Measurements from ENCODE around the gene NEGR1. TPM values are rescaled to one million over a fixed set of nuclear protein-coding genes. Genes with fewer than 3 reads are reported as not detected.

Gene NEGR1
- total and polyA plus RNA-seq, 9 of the 15 experiments (the other 6 are each of a cell fraction or from before 2014, with no cell fraction given) = not detected

DNA sequence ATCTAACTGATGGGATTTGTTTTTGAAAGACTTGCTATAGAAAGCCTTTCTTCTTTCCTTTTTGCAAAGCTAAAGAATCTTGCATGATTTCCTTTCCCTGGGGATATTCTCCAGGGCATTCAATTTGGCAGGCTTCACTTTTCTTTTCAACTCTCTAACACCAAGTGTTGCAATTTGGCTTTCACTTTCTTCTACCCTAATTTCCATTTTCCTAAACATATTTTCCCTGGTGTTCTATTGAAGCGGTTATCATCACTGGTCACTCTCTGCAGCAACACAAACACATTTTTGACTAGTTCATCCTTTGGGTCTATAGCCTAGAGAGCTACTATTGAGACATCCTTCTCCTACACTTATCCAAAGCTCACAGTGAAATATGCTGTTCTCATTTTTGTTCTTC is 424.5 kb downstream of the NEGR1 start:
- ChIA-PET POLR2A (no interaction called here), CTCF (ENCODE audit: low intra/inter-chr PET ratio) (no interaction called here)
- Histone ChIP-seq H4K20me1 (replicated peaks; ENCODE audit: control insufficient read depth, insufficient read depth, low read length) (no peaks in the 10 kb centered on the region), H3K4me2 (ENCODE audit: insufficient read depth, low read length) (no peak overlapping the region), H3K4me1 (replicated peaks in 1 of 2; ENCODE audit: control insufficient read depth in 2 of 2, insufficient read depth in 2 of 2, low read length in 2 of 2) (no peaks in the 10 kb centered on the region), H3K27me3 (ENCODE audit: control insufficient read depth in 2 of 2, insufficient read depth in 2 of 2, low read length in 2 of 2) (no peaks in the 10 kb centered on the region), H3K9me3 (replicated peaks; ENCODE audit: control insufficient read depth, insufficient read depth, low read depth, low read length) (no peaks in the 10 kb centered on the region; the same call in 1 of the 2 replicates), H3K4me3 (no peak overlapping the region), H3K79me2 (ENCODE audit: control insufficient read depth, insufficient read depth, low read length) (no peaks in the 10 kb centered on the region), H3K36me3 (ENCODE audit: control insufficient read depth, insufficient read depth, low read length) (no peaks in the 10 kb centered on the region), H2AFZ (ENCODE audit: low read depth, low read length) (no peak overlapping the region), H3K9me1 (ENCODE audit: control insufficient read depth, insufficient read depth, low read length) (no peaks in the 10 kb centered on the region), H3K9ac (ENCODE audit: insufficient read depth in 1 of 2, low read depth in 2 of 2, low read length in 2 of 2) (no peak overlapping the region), H3K27ac (ENCODE audit: extremely low read depth, low read depth, low read length) (no peak overlapping the region)
- intact Hi-C loops (cut with micrococcal nuclease) (no loop called here), in situ Hi-C loops (cut with MboI) (no loop called here)
- no peak for DNase-seq (ENCODE audit: extremely low read depth in 1 of 4, low spot score in 3 of 4)
- FAIRE-seq = no peak
- no peak for ATAC-seq
- 0% methylated on average over 1 of the region's 1 CpG for WGBS (ENCODE audit: insufficient coverage, low coverage, missing lambda C conversion rate)
- no peak for TF ChIP-seq CSDE1 (IDR thresholded peaks at IDR 0.05)
- no peak for TF ChIP-seq ZNF253 (CRISPR knock-in tag; conservative IDR thresholded peaks at IDR 0.05)
- TF ChIP-seq, protein P1, sequence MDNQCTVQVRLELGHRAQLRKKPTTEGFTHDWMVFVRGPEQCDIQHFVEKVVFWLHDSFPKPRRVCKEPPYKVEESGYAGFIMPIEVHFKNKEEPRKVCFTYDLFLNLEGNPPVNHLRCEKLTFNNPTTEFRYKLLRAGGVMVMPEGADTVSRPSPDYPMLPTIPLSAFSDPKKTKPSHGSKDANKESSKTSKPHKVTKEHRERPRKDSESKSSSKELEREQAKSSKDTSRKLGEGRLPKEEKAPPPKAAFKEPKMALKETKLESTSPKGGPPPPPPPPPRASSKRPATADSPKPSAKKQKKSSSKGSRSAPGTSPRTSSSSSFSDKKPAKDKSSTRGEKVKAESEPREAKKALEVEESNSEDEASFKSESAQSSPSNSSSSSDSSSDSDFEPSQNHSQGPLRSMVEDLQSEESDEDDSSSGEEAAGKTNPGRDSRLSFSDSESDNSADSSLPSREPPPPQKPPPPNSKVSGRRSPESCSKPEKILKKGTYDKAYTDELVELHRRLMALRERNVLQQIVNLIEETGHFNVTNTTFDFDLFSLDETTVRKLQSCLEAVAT (IDR thresholded peaks at IDR 0.05) = no peak
- no peak for TF ChIP-seq MAFF (IDR thresholded peaks at IDR 0.05; ENCODE audit: low read length)
- TF ChIP-seq, protein P2, sequence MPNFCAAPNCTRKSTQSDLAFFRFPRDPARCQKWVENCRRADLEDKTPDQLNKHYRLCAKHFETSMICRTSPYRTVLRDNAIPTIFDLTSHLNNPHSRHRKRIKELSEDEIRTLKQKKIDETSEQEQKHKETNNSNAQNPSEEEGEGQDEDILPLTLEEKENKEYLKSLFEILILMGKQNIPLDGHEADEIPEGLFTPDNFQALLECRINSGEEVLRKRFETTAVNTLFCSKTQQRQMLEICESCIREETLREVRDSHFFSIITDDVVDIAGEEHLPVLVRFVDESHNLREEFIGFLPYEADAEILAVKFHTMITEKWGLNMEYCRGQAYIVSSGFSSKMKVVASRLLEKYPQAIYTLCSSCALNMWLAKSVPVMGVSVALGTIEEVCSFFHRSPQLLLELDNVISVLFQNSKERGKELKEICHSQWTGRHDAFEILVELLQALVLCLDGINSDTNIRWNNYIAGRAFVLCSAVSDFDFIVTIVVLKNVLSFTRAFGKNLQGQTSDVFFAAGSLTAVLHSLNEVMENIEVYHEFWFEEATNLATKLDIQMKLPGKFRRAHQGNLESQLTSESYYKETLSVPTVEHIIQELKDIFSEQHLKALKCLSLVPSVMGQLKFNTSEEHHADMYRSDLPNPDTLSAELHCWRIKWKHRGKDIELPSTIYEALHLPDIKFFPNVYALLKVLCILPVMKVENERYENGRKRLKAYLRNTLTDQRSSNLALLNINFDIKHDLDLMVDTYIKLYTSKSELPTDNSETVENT (CRISPR knock-in tag; IDR thresholded peaks at IDR 0.05) = no peak
- TF ChIP-seq MECOM (CRISPR knock-in tag; IDR thresholded peaks at IDR 0.05) = no peak
- TF ChIP-seq ELF4 (CRISPR knock-in tag; IDR thresholded peaks at IDR 0.05) = no peak
- no peak for TF ChIP-seq RCOR1 (IDR thresholded peaks at IDR 0.05; ENCODE audit: borderline replicate concordance in 1 of 2, low read depth in 2 of 2, low read length in 2 of 2)
- BruUV-seq (replicated peaks) = no TSS peak
